HG03066 (cell line): ENCODE data around the gene ST6GALNAC1.
"Not testable (repeated sequence)": the region's sequence is repeated elsewhere in the genome, so short reads cannot be mapped to it uniquely, and the experiment has no call there.

Experiments
- ATAC-seq: cut with Tn5 transposase; IDR thresholded peaks from one replicate; pipeline ENCODE4 v1.9.1; 2021; ENCODE audit warnings: low read depth; ENCODE audit not compliant: unreplicated experiment

The ST6GALNAC1 gene

GRCh38 chr17:76614064-76614759, 29.3 kb downstream of the ST6GALNAC1 start:
- ATAC-seq: not testable (repeated sequence)

DNA sequence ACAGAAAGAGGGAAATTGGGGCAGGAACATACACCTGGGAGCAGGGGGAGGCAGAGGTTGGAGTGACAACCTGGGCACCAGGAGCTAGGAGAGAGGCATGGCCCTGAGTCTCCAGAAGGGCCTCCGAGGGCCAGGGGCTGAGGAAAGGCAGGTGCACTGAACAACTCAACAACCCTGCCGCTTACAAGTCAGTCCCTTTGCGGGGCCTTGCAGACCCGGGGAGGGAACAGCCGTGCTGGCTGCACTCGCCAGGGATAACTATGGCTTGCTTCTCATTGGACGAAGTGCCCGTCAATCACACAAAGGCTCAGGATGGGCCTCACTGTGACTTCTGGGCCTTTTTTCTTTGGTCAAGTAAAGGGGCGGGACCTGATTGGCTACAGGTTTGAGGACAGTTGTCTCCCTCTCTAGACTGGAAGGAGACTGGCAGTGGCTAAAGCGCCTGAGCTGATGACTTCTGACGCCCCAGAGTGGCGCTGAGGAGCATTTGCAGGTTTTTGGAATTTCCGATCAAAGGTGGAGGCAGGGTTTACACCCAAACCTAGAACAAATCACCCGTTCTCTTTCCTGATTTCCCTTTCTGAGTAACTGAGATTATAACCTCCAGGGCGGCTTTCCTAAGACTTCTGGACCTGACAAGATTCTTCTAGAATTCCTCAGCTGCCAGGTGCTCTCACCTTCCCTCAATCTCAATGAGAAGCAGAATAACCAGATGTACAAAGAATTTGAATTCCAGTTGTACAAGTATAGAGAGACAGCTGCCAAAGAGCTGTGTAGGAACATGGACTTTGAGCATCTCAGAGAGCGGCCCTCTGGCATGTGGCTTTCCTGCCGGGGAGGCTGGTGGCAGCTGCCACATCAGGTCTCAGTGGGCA, 30.3 kb downstream of the ST6GALNAC1 start:
- ATAC-seq: no peak

DNA sequence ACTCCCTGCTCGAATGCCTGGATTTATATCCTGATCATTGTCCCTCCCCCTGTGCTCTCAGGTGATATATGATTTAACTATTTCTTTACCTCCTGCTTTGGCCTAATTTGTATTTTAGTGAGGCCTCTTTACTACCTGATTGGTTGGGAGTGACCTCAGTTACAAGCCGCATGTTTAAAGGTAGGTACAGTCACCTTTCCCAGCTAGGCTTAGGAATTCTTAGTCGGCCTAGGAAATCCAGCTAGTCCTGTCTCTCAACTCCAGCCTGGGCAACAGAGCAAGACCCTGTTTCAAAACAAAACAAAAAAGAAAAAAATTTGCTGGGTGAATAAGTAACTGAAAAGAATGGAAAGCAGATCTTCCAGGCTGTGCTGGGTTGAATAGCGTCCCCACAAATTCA, 31.1 kb downstream of the ST6GALNAC1 start:
- ATAC-seq: no peak

DNA sequence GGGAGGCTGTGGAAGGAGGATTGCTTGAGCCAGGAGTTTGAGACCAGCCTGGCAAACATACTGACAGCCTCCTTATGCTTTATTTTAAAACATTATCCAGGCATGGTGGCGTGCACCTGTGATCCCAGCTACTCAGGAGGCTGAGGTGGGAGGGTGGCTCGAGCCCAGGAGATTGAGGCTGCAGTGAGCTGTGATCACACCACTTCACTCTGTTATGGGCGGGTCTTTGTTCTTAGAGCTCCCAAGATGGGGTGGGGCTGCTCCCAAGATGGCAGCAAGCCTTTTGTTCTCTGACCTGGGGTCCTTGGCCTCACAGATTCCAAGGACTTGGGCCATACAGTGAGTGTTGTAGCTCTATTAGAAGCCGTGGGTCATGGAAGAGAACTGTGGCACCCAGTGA, 31.8 kb downstream of the ST6GALNAC1 start:
- no peak for ATAC-seq

GRCh38 chr17:76611080-76611749, 32.3 kb downstream of the ST6GALNAC1 start:
- ATAC-seq: not testable (repeated sequence)

- ATAC-seq: not testable (repeated sequence)
Observed at GRCh38 chr17:76606685-76607084, 36.9 kb downstream of the ST6GALNAC1 start.

- no peak for ATAC-seq
Observed at GRCh38 chr17:76601065-76601464, 42.5 kb downstream of the ST6GALNAC1 start.

GRCh38 chr17:76599694-76600460, 43.7 kb downstream of the ST6GALNAC1 start:
- no peak for ATAC-seq

GRCh38 chr17:76598004-76598439, 45.5 kb downstream of the ST6GALNAC1 start:
- ATAC-seq: no peak

- no peak for ATAC-seq
Observed at GRCh38 chr17:76597156-76598003, 46.2 kb downstream of the ST6GALNAC1 start.

- no peak for ATAC-seq
Observed at GRCh38 chr17:76594690-76595089, 48.9 kb downstream of the ST6GALNAC1 start.

- ATAC-seq: no peak
Observed at GRCh38 chr17:76593959-76594358, 49.6 kb downstream of the ST6GALNAC1 start.

- ATAC-seq: no peak
Observed at GRCh38 chr17:76593384-76593826, 50.2 kb downstream of the ST6GALNAC1 start.

GRCh38 chr17:76588182-76588581, 55.4 kb downstream of the ST6GALNAC1 start:
- ATAC-seq: no peak

DNA sequence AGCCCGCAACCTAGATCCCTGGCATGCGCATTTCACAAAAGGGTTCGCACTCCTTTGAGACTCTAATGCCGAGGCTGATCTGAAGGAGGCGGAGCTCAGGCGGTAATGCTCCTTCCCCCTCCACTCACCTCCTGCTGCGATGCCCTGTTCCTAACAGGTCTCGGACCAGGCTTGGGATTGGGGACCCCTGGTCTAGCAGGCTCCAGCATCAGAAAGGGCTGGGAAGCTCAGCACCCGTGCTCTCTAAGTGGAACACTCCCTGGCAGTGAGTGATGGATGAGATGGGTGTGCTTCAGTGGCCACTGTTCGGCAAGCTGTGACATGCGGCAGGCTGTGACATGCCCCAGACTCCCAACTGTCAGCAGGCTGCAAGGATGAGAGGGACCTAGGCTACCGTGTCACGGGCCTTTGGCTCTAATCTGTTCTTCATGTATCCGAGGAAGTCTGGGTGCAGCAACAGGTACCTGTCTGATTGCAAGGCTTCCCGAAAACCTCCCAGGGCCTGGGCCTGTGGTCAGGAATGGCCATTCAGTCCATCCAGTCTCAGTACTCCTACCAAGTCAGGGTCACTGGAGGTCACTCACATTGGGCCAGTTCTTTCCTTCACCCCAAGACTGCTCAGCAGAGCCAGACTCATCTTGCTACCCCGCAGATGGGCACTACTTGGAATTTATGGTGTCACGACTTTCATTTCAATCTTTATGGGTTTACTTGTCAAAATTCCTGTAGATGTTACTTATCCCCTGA, 56.6 kb downstream of the ST6GALNAC1 start:
- ATAC-seq: no peak

DNA sequence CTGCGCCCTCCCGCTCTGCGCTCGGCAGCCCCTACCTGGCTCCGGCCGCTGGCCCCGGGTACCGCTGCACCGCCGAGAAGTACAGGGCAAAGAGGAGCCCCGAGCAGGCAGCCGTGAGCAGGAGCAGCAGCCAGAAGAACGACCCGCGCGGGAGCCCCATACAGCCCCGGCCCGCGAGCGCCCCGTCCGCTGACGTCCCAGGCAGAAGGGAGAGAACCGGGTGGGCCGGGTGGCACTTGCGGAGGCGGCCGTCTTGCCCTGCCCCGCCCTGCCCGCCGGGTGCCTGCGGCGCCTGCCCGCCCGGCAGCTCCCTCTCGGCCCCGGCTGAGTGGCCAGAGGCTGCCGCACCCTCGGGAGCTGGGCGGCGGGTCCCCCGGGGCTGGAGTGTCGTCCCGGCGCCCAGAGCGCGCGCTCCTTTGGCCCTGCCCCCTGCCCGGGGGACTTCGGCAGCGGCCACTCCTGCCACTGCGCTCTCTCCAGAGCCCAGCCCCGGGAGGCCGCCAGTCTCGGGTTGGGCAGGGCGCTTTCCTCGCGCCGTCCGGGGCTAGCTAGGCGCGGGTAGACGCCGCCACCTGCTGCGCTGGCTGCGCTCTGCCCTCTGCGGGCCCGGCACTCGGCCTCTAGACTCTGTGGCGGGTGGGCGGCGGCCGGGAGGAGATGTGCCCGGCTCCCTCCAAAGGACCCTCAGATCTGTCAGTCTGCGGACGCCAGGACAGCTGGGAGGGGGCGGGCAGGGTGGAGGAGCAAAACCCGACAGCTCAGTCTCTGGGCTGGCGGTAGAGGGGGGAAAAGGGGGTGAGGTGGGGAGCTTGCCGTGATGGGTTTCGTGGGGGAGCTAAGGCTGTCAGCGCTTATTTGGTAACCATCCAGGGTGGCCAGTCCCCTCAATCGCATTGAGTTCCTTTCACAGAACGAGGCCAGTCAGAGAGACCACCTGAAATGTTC, 57.6 kb downstream of the ST6GALNAC1 start, which contains the start of gene ST6GALNAC2:
Gene ST6GALNAC2 (minus strand): TSS at position 212 of the 945 bp plus-strand sequence. CDS start 52 bp downstream, at position 160.
- no peak for ATAC-seq

- ATAC-seq: no peak
Observed at GRCh38 chr17:76585033-76585648, 58.4 kb downstream of the ST6GALNAC1 start.
